T-cell (primary cell): ENCODE data around the gene SLC28A1. TPM values are rescaled to one million over a fixed set of nuclear protein-coding genes. Genes with fewer than 3 reads are reported as not detected.

Experiments used
- ATAC-seq, 4 experiments: fragments of 200-7000 bp in 3 of 4; fragments of 150-1000 bp in 1 of 4; cut with Tn5 transposase; replicated peaks in 1 of 4; 1 replicate in 3 of 4; 2 replicates in 1 of 4; pipeline ENCODE4 v1.10.0; 2021; ENCODE audit warnings: moderate library complexity in 3 of 4, mild to moderate bottlenecking in 2 of 4, moderate number of reproducible peaks in 1 of 4
- CTCF ChIA-PET, 2 donors: fragments of 300-600 bp; sonication (Branson Sonifier 250); formaldehyde crosslinking; loops; one replicate each; lab custom pipeline; 2022; ENCODE audit warnings: antibody characterized with exemption in 2 of 2; lab: Charles Lee
- POLR2A ChIA-PET, 2 donors: fragments of 300-600 bp; sonication (Branson Sonifier 250); formaldehyde crosslinking; loops; one replicate each; lab custom pipeline; 2022; ENCODE audit warnings: antibody characterized with exemption in 2 of 2; lab: Charles Lee
- DNase-seq, 35 experiments: peaks; one replicate each; pipeline versions ENCODE4 v3.0.0 to v3.0.0-alpha.2; 2013 to 2023
- H3K27ac ChIP-seq: one replicate; pipeline ENCODE4 v1.5.1; 2013; ENCODE audit warnings: low read length
- H3K27me3 ChIP-seq, 2 experiments: replicated peaks in 1 of 2; 1 replicate in 1 of 2; 2 replicates in 1 of 2; pipeline versions ENCODE4 v1.6.1 to v1.7.0; 2013; ENCODE audit warnings: low read length in 1 of 2, mixed read lengths in 1 of 2; ENCODE audit not compliant: control insufficient read depth in 2 of 2, insufficient read depth in 2 of 2; ENCODE audit errors: extremely low read depth in 1 of 2
- H3K36me3 ChIP-seq, 2 donors: 1 replicate in 1 of 2; 2 replicates in 1 of 2; pipeline versions ENCODE4 v1.6.1 to v1.7.0; 2013; ENCODE audit warnings: low read length in 1 of 2; ENCODE audit not compliant: control insufficient read depth in 2 of 2, insufficient read depth in 1 of 2; ENCODE audit errors: extremely low read depth in 1 of 2
- H3K4me1 ChIP-seq, 2 experiments: 1 replicate in 1 of 2; 2 replicates in 1 of 2; pipeline versions ENCODE4 v1.6.1 to v1.7.0; 2013; ENCODE audit warnings: low read length in 2 of 2, mixed read lengths in 1 of 2; ENCODE audit not compliant: insufficient read depth in 2 of 2, control insufficient read depth in 1 of 2; ENCODE audit errors: extremely low read depth in 1 of 2
- H3K4me3 ChIP-seq, 2 donors: 1 replicate in 1 of 2; 2 replicates in 1 of 2; pipeline versions ENCODE4 v1.5.1 to v1.7.0; 2013; ENCODE audit warnings: mild to moderate bottlenecking in 2 of 2, low read length in 1 of 2, moderate library complexity in 1 of 2; ENCODE audit not compliant: control insufficient read depth in 1 of 2; ENCODE audit errors: extremely low read depth in 1 of 2
- H3K9me3 ChIP-seq: 2 replicates; pipeline ENCODE4 v1.7.0; 2013
- H3K27ac Mint-ChIP-seq, 2 donors: one replicate each; pipeline ENCODE4 v1.8.0; 2020 to 2021; ENCODE audit warnings: mild to moderate bottlenecking in 2 of 2, mixed read lengths in 2 of 2
- H3K27me3 Mint-ChIP-seq, 2 donors: one replicate each; pipeline ENCODE4 v1.8.0; 2021 to 2022; ENCODE audit warnings: mixed read lengths in 2 of 2
- H3K36me3 Mint-ChIP-seq: one replicate; pipeline ENCODE4 v1.8.0; 2021; ENCODE audit warnings: mixed read lengths
- H3K4me1 Mint-ChIP-seq, 3 donors: one replicate each; pipeline ENCODE4 v1.8.0; 2020 to 2022; ENCODE audit warnings: mixed read lengths in 3 of 3, mild to moderate bottlenecking in 1 of 3
- H3K4me3 Mint-ChIP-seq, 3 donors: one replicate each; pipeline ENCODE4 v1.8.0; 2020 to 2022; ENCODE audit warnings: mild to moderate bottlenecking in 3 of 3, mixed read lengths in 3 of 3, moderate library complexity in 3 of 3
- H3K9me3 Mint-ChIP-seq, 3 donors: one replicate each; pipeline ENCODE4 v1.8.0; 2020 to 2022; ENCODE audit warnings: mixed read lengths in 3 of 3
- WGBS: methylation state at CpG from one replicate; pipeline ENCODE4 v1.1.5; 2013; ENCODE audit warnings: missing lambda C conversion rate; ENCODE audit not compliant: insufficient coverage; 5-methylcytosine and 5-hydroxymethylcytosine counted together
- total RNA-seq, 35 experiments: library from RNA in 6 of 35; stranded (reverse) in 6 of 35; fragments of 120-200 nt in 1 of 35; gene quantifications; one replicate each; pipeline versions ENCODE4 v1.2.1 to v1.2.4 and lab custom pipeline; 2013 to 2026

The SLC28A1 gene
- total RNA-seq, 5 donors from 2014 or later (not counting 1 experiment from before 2014, with no cell fraction given), result not detected

GRCh38 chr15:84852212-84852611, 32.2 kb upstream of the SLC28A1 start:
- H3K27me3 ChIP-seq, result no peaks in the 10 kb centered on the region
- DNase-seq (no peak), ATAC-seq (no peak)
- H3K9me3 ChIP-seq, result no peaks in the 10 kb centered on the region
- H3K4me1 ChIP-seq, result no peaks in the 10 kb centered on the region
- no peaks in the 10 kb centered on the region for H3K36me3 ChIP-seq
- 92% methylated on average over 4 of the region's 5 CpGs for WGBS
- ChIA-PET CTCF (interaction anchor here in 1 of 2 donors (1.2 kb wide), 1 partner anchor 9 kb away, joined by 4 read pairs; no protein-coding TSS in a partner anchor), POLR2A (no interaction called here)
- H3K27ac ChIP-seq, result no peak overlapping the region
- no peak overlapping the region for H3K27ac Mint-ChIP-seq
- no peak overlapping the region for H3K4me3 Mint-ChIP-seq
- H3K9me3 Mint-ChIP-seq, result peaks cover 2 to 7% (median 4%) of the 10 kb centered on the region in 3 donors
- peaks cover 2% of the 10 kb centered on the region for H3K36me3 Mint-ChIP-seq
- H3K4me1 Mint-ChIP-seq, result no peaks in the 10 kb centered on the region
- no peaks in the 10 kb centered on the region for H3K27me3 Mint-ChIP-seq
- H3K4me3 ChIP-seq, result no peak overlapping the region

GRCh38 chr15:84855136-84855535, 29.3 kb upstream of the SLC28A1 start:
- Mint-ChIP-seq H3K27ac (no peak overlapping the region), H3K4me1 (no peaks in the 10 kb centered on the region), H3K9me3 (no peaks in the 10 kb centered on the region), H3K27me3 (no peaks in the 10 kb centered on the region), H3K36me3 (no peaks in the 10 kb centered on the region), H3K4me3 (no peak overlapping the region)
- no peaks in the 10 kb centered on the region for H3K9me3 ChIP-seq
- H3K4me3 ChIP-seq, result no peak overlapping the region
- ChIA-PET POLR2A (no interaction called here), CTCF (no interaction called here)
- 88% methylated on average over 5 of the region's 9 CpGs for WGBS
- H3K27ac ChIP-seq, result no peak overlapping the region
- no peaks in the 10 kb centered on the region for H3K36me3 ChIP-seq
- ATAC-seq (no peak), DNase-seq (no peak)
- H3K4me1 ChIP-seq, result no peaks in the 10 kb centered on the region
- H3K27me3 ChIP-seq, result peaks cover 0 to 3% of the 10 kb centered on the region in 2 experiments

GRCh38 chr15:84855765-84856164, 28.7 kb upstream of the SLC28A1 start:
- no peak for ATAC-seq
- H3K9me3 ChIP-seq, result no peaks in the 10 kb centered on the region
- DNase-seq, result no peak
- H3K36me3 ChIP-seq, result no peaks in the 10 kb centered on the region
- CTCF ChIA-PET, result no interaction called here
- no peaks in the 10 kb centered on the region for H3K27me3 Mint-ChIP-seq
- H3K36me3 Mint-ChIP-seq, result no peaks in the 10 kb centered on the region
- H3K4me1 Mint-ChIP-seq, result no peaks in the 10 kb centered on the region
- H3K4me3 ChIP-seq, result no peak overlapping the region
- H3K27ac Mint-ChIP-seq, result no peak overlapping the region
- H3K4me3 Mint-ChIP-seq, result no peak overlapping the region
- H3K4me1 ChIP-seq, result no peaks in the 10 kb centered on the region
- POLR2A ChIA-PET, result no interaction called here
- H3K27me3 ChIP-seq, result peaks cover 0 to 3% of the 10 kb centered on the region in 2 experiments
- H3K27ac ChIP-seq, result no peak overlapping the region
- no peaks in the 10 kb centered on the region for H3K9me3 Mint-ChIP-seq

- H3K4me3 Mint-ChIP-seq, result no peak overlapping the region
- H3K36me3 ChIP-seq, result no peaks in the 10 kb centered on the region
- peaks cover 0 to 3% of the 10 kb centered on the region in 2 experiments for H3K27me3 ChIP-seq
- H3K27me3 Mint-ChIP-seq, result no peaks in the 10 kb centered on the region
- ATAC-seq (no peak), DNase-seq (no peak)
- H3K27ac Mint-ChIP-seq, result no peak overlapping the region
- 82% methylated on average over 12 of the region's 16 CpGs for WGBS
- H3K27ac ChIP-seq, result no peak overlapping the region
- H3K4me3 ChIP-seq, result no peak overlapping the region
- H3K36me3 Mint-ChIP-seq, result no peaks in the 10 kb centered on the region
- no peaks in the 10 kb centered on the region for H3K9me3 ChIP-seq
- POLR2A ChIA-PET, result no interaction called here
- H3K4me1 ChIP-seq, result no peaks in the 10 kb centered on the region
- H3K9me3 Mint-ChIP-seq, result no peaks in the 10 kb centered on the region
- no peaks in the 10 kb centered on the region for H3K4me1 Mint-ChIP-seq
- CTCF ChIA-PET, result interaction anchor here in 1 of 2 donors (0.5 kb wide), 1 partner anchor 12 kb away, joined by 4 read pairs; no protein-coding TSS in a partner anchor
Observed at GRCh38 chr15:84856731-84857417, 27.6 kb upstream of the SLC28A1 start.

GRCh38 chr15:84857418-84858004, 27.0 kb upstream of the SLC28A1 start:
- ATAC-seq, result no peak
- Histone ChIP-seq H3K27ac (no peak overlapping the region), H3K4me1 (no peaks in the 10 kb centered on the region), H3K9me3 (no peaks in the 10 kb centered on the region), H3K36me3 (no peaks in the 10 kb centered on the region), H3K27me3 (peaks cover 0 to 3% of the 10 kb centered on the region in 2 experiments), H3K4me3 (no peak overlapping the region)
- CTCF ChIA-PET, result no interaction called here
- DNase-seq, result no peak
- POLR2A ChIA-PET, result interaction anchor here in 1 of 2 donors (0.7 kb wide), 1 partner anchor 204 kb away, joined by 5 read pairs; no protein-coding TSS in a partner anchor
- no peak overlapping the region for H3K4me3 Mint-ChIP-seq
- H3K36me3 Mint-ChIP-seq, result no peaks in the 10 kb centered on the region
- no peaks in the 10 kb centered on the region for H3K27me3 Mint-ChIP-seq
- no peaks in the 10 kb centered on the region for H3K9me3 Mint-ChIP-seq
- H3K27ac Mint-ChIP-seq, result no peak overlapping the region
- H3K4me1 Mint-ChIP-seq, result no peaks in the 10 kb centered on the region
- 91% methylated on average over 13 of the region's 15 CpGs for WGBS

DNA sequence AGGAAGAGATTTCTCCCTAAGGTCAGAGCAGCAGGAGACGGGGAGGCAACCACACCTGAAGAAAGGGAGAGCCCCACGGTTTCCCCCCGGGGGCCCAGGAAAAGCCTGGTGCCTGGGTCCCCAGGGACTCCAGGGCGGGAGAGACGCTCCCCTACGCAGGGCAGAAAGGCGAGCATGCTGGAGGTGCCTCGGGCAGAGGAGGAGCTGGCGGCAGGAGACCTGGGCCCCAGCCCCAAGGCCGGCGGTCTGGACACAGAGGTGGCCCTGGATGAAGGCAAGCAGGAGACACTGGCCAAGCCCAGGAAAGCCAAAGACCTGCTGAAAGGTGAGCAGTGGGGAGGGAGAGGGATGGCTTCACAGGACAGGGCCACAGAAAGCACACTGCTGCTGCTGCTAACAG, 26.2 kb upstream of the SLC28A1 start:
- no peaks in the 10 kb centered on the region for H3K27me3 Mint-ChIP-seq
- H3K27ac Mint-ChIP-seq, result no peak overlapping the region
- H3K27ac ChIP-seq, result no peak overlapping the region
- no peaks in the 10 kb centered on the region for H3K9me3 Mint-ChIP-seq
- 87% methylated on average over 11 of the region's 11 CpGs for WGBS
- no peaks in the 10 kb centered on the region for H3K36me3 ChIP-seq
- no peak overlapping the region for H3K4me3 Mint-ChIP-seq
- ATAC-seq (no peak), DNase-seq (no peak)
- no peaks in the 10 kb centered on the region for H3K4me1 ChIP-seq
- no peak overlapping the region for H3K4me3 ChIP-seq
- no peaks in the 10 kb centered on the region for H3K36me3 Mint-ChIP-seq
- no peaks in the 10 kb centered on the region for H3K4me1 Mint-ChIP-seq
- ChIA-PET POLR2A (no interaction called here), CTCF (no interaction called here)
- H3K9me3 ChIP-seq, result no peaks in the 10 kb centered on the region
- H3K27me3 ChIP-seq, result peaks cover 0 to 3% of the 10 kb centered on the region in 2 experiments
